ENCODE measurements around the gene ENO1.
A peak's percentile ranks its signal among the peaks of the same experiment; 100 is the strongest.
"Not testable (repeated sequence)": the region's sequence is repeated elsewhere in the genome, so short reads cannot be mapped to it uniquely, and the experiment has no call there.

ENO1 gene

GRCh38 chr1:8822373-8823294 lies 55.9 kb downstream of the ENO1 start:
- DNase-seq (ENCODE audit: low read depth) = no peak
- no peak for TF ChIP-seq CTCF (conservative IDR thresholded peaks at IDR 0.05; ENCODE audit: low read depth, low read length)
- no peak overlapping the region for H3K4me3 ChIP-seq (ENCODE audit: low read length)

- no peak for TF ChIP-seq CTCF (conservative IDR thresholded peaks at IDR 0.05; ENCODE audit: low read depth, low read length)
- DNase-seq (ENCODE audit: low read depth) = no peak
- H3K4me3 ChIP-seq (ENCODE audit: low read length) = no peak overlapping the region
Measured at GRCh38 chr1:8821084-8821483, 57.4 kb downstream of the ENO1 start.

- DNase-seq (ENCODE audit: low read depth) = not testable (repeated sequence)
- H3K4me3 ChIP-seq (ENCODE audit: low read length) = peak overlapping the region; percentile 68
Measured at GRCh38 chr1:8818789-8819188, 59.7 kb downstream of the ENO1 start.

GRCh38 chr1:8818325-8818775 lies 60.1 kb downstream of the ENO1 start:
- DNase-seq (ENCODE audit: low read depth) = no peak
- peak overlapping the region; percentile 68 for H3K4me3 ChIP-seq (ENCODE audit: low read length)
- TF ChIP-seq CTCF (conservative IDR thresholded peaks at IDR 0.05; ENCODE audit: low read depth, low read length) = no peak

GRCh38 chr1:8817412-8818324 lies 60.8 kb downstream of the ENO1 start, which contains the start of gene RERE:
TSS of gene RERE (minus strand) at chr1:8817640.
- peak; percentile 75 for DNase-seq (ENCODE audit: low read depth)
- TF ChIP-seq CTCF (conservative IDR thresholded peaks at IDR 0.05; ENCODE audit: low read depth, low read length) = no peak
- H3K4me3 ChIP-seq (ENCODE audit: low read length) = peak within 1 kb of the TSS; percentile 88

GRCh38 chr1:8816831-8817411 lies 61.6 kb downstream of the ENO1 start:
- no peak for TF ChIP-seq CTCF (conservative IDR thresholded peaks at IDR 0.05; ENCODE audit: low read depth, low read length)
- DNase-seq (ENCODE audit: low read depth) = no peak
- H3K4me3 ChIP-seq (ENCODE audit: low read length) = peak overlapping the region; percentile 88

- no peak for TF ChIP-seq CTCF (conservative IDR thresholded peaks at IDR 0.05; ENCODE audit: low read depth, low read length)
- H3K4me3 ChIP-seq (ENCODE audit: low read length) = peak overlapping the region; percentile 88
- DNase-seq (ENCODE audit: low read depth) = no peak
Measured at GRCh38 chr1:8816264-8816663, 62.2 kb downstream of the ENO1 start.
